ENCODE results near the gene MXRA5.
"Not testable (repeated sequence)": the region's sequence is repeated elsewhere in the genome, so short reads cannot be mapped to it uniquely, and the experiment has no call there.

Gene MXRA5

GRCh38 chrX:3346501-3347259 is at the start of gene MXRA5:
Gene MXRA5 (minus strand): TSS chrX:3346652. CDS start chrX:3343833, 2,819 bp downstream.
- no peak for TF ChIP-seq GATA1 (IDR thresholded peaks at IDR 0.05; ENCODE audit: low read depth, low read length)
- TF ChIP-seq POLR2A (IDR thresholded peaks at IDR 0.05; ENCODE audit: low read length): no peak
- DNase-seq: no peak

DNA sequence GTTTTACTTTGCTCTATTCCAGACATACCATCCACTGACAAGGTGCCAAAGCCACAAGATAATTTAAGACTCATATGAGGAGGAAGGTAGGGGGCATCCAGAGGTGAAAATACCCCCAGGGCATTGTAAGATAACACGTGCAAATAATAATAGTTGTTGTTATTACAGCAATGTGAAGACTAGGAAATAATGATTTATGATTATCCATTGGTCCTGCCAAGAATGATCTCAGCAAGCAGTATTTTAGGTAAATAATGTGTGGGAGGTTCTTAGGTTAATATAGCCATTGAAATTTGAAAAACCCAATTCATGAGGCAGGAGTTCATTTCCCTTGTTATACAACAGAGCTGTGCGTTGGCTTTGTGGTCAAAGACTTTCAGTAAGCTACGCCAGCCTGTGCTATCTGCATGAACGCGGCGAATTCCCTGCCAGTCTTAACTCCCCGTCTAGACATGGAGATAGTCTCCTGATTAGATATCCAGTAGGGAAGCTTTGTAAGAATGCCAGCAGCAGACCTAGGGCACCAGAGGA is 47.2 kb upstream of the MXRA5 start:
- TF ChIP-seq POLR2A (IDR thresholded peaks at IDR 0.05; ENCODE audit: low read length): no peak
- TF ChIP-seq GATA1 (IDR thresholded peaks at IDR 0.05; ENCODE audit: low read depth, low read length): no peak
- DNase-seq: no peak

DNA sequence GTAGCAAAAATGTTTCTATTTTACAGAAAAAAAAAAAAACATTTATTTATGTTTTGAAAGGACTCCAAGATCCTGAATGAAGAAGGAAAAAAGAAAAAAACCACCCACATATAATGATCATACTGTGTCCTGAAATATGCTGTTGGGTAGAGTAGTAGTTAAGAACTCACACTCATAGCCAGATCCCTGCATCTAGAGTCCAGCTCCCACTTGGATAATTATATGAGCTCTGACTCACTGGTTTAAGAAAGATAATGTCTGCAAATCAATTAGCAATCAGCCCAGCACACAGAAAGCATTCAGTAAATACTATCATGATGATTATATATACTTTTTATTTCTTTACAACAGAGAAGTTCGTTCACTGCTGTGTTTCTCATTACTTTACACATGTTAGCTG is 46.7 kb upstream of the MXRA5 start:
- TF ChIP-seq GATA1 (IDR thresholded peaks at IDR 0.05; ENCODE audit: low read depth, low read length) (no peak), POLR2A (IDR thresholded peaks at IDR 0.05; ENCODE audit: low read length) (no peak)

GRCh38 chrX:3388457-3388856 is 42.0 kb upstream of the MXRA5 start:
- no peak for TF ChIP-seq GATA1 (IDR thresholded peaks at IDR 0.05; ENCODE audit: low read depth, low read length)
- DNase-seq: no peak

More for the DNA sequence above, 46.7 kb upstream of the MXRA5 start:
- no peak for DNase-seq

DNA sequence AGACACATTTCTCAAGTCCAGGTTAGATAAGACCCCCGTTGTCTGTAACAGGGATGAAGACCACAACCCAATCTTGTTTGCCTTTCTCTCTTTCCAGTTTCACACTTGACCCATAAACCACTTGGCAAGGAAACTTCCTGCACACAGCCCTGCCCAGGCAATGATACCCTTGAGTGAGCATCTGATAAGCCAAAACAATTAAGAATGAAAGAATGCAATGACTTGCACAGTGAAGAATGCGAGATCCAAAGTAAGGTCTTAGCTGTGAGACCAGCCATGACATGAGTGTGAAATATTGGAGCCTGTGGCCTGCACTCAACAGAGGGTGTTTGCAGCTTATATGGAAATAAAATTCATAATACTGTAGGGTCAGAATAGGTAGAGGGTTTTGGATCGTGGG is 37.9 kb upstream of the MXRA5 start:
- TF ChIP-seq GATA1 (IDR thresholded peaks at IDR 0.05; ENCODE audit: low read depth, low read length) (no peak), POLR2A (IDR thresholded peaks at IDR 0.05; ENCODE audit: low read length) (no peak)

GRCh38 chrX:3380603-3381002 is 34.2 kb upstream of the MXRA5 start:
- no peak for DNase-seq
- TF ChIP-seq POLR2A (IDR thresholded peaks at IDR 0.05; ENCODE audit: low read length): no peak
- no peak for TF ChIP-seq GATA1 (IDR thresholded peaks at IDR 0.05; ENCODE audit: low read depth, low read length)

More for the DNA sequence above, 37.9 kb upstream of the MXRA5 start:
- no peak for DNase-seq

DNA sequence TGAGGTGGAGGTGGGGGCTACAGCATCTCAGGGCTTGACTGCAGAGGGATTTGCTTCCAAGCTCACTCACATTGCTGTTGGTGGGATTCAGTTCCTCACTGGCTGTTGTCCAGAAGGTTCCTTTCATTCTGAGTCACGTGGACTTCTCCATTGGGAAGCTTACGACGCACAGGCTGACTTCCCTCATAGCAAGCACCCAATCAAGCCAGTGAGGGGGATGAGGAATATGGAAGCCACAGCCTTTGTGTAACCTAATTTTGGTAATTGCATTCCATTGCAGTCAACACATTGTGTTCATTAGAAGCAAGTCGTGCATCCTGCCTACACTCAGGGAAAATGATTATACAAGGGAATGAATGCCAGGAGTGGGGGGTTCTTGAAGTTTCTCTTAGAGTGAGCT is 32.7 kb upstream of the MXRA5 start:
- no peak for DNase-seq
- no peak for TF ChIP-seq GATA1 (IDR thresholded peaks at IDR 0.05; ENCODE audit: low read depth, low read length)
- TF ChIP-seq POLR2A (IDR thresholded peaks at IDR 0.05; ENCODE audit: low read length): no peak

- TF ChIP-seq POLR2A (IDR thresholded peaks at IDR 0.05; ENCODE audit: low read length): no peak
- no peak for TF ChIP-seq GATA1 (IDR thresholded peaks at IDR 0.05; ENCODE audit: low read depth, low read length)
- no peak for DNase-seq
These were observed 31.7 kb upstream of the MXRA5 start for GRCh38 chrX:3378156-3378555.

GRCh38 chrX:3377560-3377959 is 31.1 kb upstream of the MXRA5 start:
- DNase-seq: no peak
- no peak for TF ChIP-seq POLR2A (IDR thresholded peaks at IDR 0.05; ENCODE audit: low read length)
- TF ChIP-seq GATA1 (IDR thresholded peaks at IDR 0.05; ENCODE audit: low read depth, low read length): no peak

DNA sequence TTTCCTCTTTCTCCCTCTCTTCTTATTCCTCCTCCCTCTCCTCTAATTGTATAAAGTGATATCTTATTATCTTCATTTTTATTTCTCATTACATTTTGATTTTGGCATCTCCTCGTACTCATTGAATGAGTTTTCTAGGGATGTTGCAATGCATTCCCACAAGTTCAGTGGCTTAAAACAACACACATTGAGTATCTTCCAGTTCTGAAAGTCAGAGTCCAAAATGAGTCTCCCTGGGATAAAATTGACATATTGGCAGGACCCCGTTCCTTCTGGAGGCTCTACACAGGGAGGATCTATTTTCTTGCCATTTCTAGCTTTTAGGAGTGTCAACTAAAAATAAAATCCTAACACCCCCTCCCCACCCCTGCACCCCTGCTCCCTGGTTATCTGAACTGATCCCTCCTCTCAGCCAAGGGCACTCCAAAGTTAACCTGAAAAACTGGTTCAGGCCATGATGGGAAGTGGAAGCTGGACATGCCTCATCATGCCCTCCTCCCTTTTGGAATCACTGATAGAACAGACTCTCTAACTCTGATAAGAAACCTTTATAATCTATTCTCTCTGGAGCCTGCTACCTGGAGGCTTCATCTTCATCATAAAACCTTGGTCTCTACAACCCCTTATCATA is 29.5 kb upstream of the MXRA5 start:
- not testable (repeated sequence) for DNase-seq

DNA sequence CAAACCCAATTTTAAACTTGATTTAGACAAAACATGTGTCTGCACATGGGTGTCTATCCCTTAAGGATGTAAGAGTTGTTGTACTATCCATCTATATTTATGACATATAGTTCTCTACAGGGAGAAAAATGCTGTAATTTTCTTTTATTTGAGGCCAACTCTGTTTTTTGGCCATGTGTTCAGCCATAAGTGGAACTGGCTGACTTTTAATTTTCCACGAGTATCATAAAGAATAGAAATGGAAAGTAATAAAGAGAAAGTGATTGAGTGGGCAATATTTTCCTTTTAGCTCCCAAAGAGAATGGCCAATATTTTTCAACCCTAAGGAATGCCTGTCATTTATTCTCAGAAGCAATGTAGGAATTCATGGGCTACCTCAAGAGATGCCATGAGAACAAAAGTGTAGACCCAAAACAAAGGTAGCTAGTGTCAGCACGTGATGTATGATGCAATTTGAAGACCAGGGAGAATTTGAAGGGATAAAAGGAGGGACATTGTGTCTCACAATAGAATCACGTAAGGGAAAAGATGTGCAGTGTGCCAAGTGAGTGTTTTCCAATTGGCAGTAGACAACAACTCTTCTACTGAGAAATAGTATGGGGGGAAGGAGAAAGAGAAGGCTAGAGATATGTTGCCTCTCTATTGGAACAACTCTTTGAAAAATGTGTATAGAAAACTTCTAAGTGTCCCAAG is 27.8 kb upstream of the MXRA5 start:
- TF ChIP-seq GATA1 (IDR thresholded peaks at IDR 0.05; ENCODE audit: low read depth, low read length) (no peak), POLR2A (IDR thresholded peaks at IDR 0.05; ENCODE audit: low read length) (no peak)
- no peak for DNase-seq

- DNase-seq: no peak
- no peak for TF ChIP-seq GATA1 (IDR thresholded peaks at IDR 0.05; ENCODE audit: low read depth, low read length)
These were observed 24.7 kb upstream of the MXRA5 start for GRCh38 chrX:3371163-3371562.

DNA sequence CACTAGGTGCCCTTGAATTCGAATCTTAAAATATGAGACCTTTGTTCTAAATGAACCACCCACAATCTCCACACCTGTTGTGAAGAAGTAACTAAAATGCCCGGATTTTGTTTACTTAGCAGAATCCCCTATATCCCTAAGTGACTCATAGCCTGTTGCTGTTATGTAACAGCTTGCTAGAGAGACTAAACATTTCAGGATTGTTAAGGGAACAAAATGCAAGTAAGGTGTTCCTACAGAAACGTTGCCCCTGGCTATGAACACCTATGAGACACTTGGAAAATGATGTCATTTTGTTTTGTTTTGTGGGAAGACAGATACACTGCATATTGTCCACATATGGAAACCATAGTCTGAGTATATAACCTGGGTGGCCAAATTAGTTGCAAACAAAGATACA is 24.2 kb upstream of the MXRA5 start:
- DNase-seq: no peak
- TF ChIP-seq POLR2A (IDR thresholded peaks at IDR 0.05; ENCODE audit: low read length) (no peak), GATA1 (IDR thresholded peaks at IDR 0.05; ENCODE audit: low read depth, low read length) (no peak)

GRCh38 chrX:3362956-3363355 is 16.5 kb upstream of the MXRA5 start:
- TF ChIP-seq GATA1 (IDR thresholded peaks at IDR 0.05; ENCODE audit: low read depth, low read length) (no peak), POLR2A (IDR thresholded peaks at IDR 0.05; ENCODE audit: low read length) (no peak)
- no peak for DNase-seq
